ENCODE measurements around the gene L3MBTL2. TPM values are rescaled to one million over a fixed set of nuclear protein-coding genes. Genes with fewer than 3 reads are reported as not detected.

Gene L3MBTL2
- total and polyA plus RNA-seq, 2 donors from 2014 or later: 16.4 to 25.1 TPM

DNA sequence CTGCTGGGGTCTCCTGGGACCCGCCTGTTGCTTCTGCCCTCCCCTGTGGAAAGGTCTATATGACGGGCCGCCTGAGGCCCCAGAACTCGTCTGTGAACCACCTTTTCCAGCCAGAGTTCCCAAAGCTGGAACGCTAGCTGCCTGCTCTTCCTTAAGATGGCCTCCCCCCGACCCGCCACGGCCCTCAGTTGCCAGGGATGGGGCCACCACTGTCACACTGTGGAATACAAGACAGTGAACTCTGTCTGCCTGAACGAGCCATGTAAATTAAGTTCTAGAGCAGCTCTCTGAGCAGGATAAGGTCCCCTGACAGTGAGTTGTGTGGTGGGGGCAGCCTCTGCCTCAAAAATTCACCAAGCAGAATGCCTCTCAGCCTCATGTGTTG lies 25.3 kb downstream of the L3MBTL2 start:
- no peak overlapping the region for H3K4me3 ChIP-seq (ENCODE audit: low read length in 3 of 3)
- H3K36me3 ChIP-seq (ENCODE audit: control insufficient read depth in 2 of 3, insufficient read depth in 3 of 3, low read length in 3 of 3): peaks cover 0 to 11% (median 7%) of the 10 kb centered on the region in 3 donors
- DNase-seq (no peak), FAIRE-seq (no peak)
- intact Hi-C loops (cut with DNase I): no loop called here
- H3K27ac ChIP-seq (ENCODE audit: low read depth in 2 of 2, low read length in 2 of 2): no peak overlapping the region
- no peaks in the 10 kb centered on the region for H3K4me1 ChIP-seq (ENCODE audit: control insufficient read depth in 2 of 3, insufficient read depth in 2 of 3, low read depth in 1 of 3, low read length in 3 of 3)
- TF ChIP-seq, protein P1, sequence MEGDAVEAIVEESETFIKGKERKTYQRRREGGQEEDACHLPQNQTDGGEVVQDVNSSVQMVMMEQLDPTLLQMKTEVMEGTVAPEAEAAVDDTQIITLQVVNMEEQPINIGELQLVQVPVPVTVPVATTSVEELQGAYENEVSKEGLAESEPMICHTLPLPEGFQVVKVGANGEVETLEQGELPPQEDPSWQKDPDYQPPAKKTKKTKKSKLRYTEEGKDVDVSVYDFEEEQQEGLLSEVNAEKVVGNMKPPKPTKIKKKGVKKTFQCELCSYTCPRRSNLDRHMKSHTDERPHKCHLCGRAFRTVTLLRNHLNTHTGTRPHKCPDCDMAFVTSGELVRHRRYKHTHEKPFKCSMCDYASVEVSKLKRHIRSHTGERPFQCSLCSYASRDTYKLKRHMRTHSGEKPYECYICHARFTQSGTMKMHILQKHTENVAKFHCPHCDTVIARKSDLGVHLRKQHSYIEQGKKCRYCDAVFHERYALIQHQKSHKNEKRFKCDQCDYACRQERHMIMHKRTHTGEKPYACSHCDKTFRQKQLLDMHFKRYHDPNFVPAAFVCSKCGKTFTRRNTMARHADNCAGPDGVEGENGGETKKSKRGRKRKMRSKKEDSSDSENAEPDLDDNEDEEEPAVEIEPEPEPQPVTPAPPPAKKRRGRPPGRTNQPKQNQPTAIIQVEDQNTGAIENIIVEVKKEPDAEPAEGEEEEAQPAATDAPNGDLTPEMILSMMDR (IDR thresholded peaks at IDR 0.05; ENCODE audit: borderline replicate concordance, extremely low read depth, insufficient read depth): no peak
- no peak overlapping the region for H3K9ac ChIP-seq (ENCODE audit: low read length in 3 of 3)
- no peaks in the 10 kb centered on the region for H3K9me3 ChIP-seq (ENCODE audit: control insufficient read depth in 2 of 3, insufficient read depth in 1 of 3, low read length in 3 of 3)
- no peaks in the 10 kb centered on the region for H3K27me3 ChIP-seq (ENCODE audit: control insufficient read depth, insufficient read depth, low read length)

DNA sequence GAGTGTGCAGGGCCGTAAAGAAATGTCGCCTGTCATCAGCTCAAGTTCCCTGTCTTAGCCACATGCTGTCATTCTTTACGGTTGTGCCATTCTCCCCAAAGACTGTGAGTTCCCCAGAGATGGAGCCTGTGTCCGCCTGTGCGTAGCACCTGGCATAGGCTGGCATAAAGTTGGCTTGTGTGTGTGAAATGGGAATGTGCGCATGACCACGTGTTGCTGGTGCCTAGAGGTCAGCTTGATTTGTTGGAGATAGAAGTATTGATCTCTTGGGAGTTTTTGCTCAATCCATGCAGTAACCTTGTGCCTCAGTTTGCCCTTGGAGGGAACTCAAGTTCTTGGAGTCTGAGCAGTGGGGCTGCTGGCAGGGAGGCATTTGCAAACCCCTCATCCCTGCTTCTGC lies 26.3 kb downstream of the L3MBTL2 start:
- TF ChIP-seq, protein P1 (IDR thresholded peaks at IDR 0.05; ENCODE audit: borderline replicate concordance, extremely low read depth, insufficient read depth): no peak
- H3K4me1 ChIP-seq (ENCODE audit: control insufficient read depth in 2 of 3, insufficient read depth in 2 of 3, low read depth in 1 of 3, low read length in 3 of 3): peaks cover 0 to 2% (median 0%) of the 10 kb centered on the region in 3 donors
- FAIRE-seq (no peak), DNase-seq (no peak)
- intact Hi-C loops (cut with DNase I): no loop called here
- no peaks in the 10 kb centered on the region for H3K9me3 ChIP-seq (ENCODE audit: control insufficient read depth in 2 of 3, insufficient read depth in 1 of 3, low read length in 3 of 3)
- H3K27ac ChIP-seq (ENCODE audit: low read depth in 2 of 2, low read length in 2 of 2): no peak overlapping the region
- H3K36me3 ChIP-seq (ENCODE audit: control insufficient read depth in 2 of 3, insufficient read depth in 3 of 3, low read length in 3 of 3): peaks cover 0 to 11% (median 7%) of the 10 kb centered on the region in 3 donors
- no peak overlapping the region for H3K4me3 ChIP-seq (ENCODE audit: low read length in 3 of 3)
- no peak overlapping the region for H3K9ac ChIP-seq (ENCODE audit: low read length in 3 of 3)
- no peaks in the 10 kb centered on the region for H3K27me3 ChIP-seq (ENCODE audit: control insufficient read depth, insufficient read depth, low read length)

DNA sequence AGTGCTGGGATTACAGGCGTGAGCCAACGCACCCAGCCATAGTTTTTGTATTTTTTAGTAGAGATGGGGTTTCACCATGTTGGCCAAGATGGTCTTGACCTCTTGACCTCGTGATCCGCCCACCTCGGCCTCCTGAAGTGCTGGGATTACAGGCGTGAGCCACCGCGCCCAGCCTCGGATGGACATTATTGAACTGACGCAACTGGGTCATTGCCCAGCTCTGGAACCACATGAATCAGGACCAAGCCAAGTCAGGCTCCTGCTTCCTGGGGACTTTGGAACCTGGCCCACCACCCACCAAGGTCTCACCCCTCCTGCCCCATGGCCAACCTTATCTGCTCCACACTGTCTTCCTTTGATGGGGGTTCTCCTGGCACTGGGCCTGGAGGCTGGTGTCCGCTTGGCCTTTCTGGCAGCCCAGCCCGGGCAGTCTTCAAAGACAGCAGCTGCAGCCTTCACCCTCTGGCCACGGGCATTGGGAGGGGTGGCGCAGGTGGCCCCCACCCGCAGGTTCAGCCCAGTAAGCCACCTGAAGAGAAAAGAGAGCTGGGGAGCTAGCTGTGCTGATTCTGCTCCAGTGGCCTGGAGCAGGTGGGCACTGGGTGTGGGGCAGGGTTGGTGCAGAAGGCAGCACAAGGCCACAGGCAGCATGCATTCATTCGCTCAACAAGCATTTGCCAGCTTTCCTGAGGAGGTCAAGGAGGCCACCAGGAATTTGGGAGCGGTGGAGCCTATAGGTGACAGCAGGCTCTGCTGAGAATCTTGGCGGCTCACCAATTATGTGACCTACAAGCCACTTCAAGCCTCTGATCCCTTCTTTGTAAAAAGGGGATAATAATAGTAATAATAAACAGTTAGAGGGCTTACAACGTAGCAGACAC lies 29.9 kb downstream of the L3MBTL2 start:
- no peak for FAIRE-seq
- intact Hi-C loops (cut with DNase I): no loop called here

More for the DNA sequence above, 29.9 kb downstream of the L3MBTL2 start:
- Histone ChIP-seq H3K4me3 (ENCODE audit: low read length in 3 of 3) (no peak overlapping the region), H3K27me3 (ENCODE audit: control insufficient read depth, insufficient read depth, low read length) (no peaks in the 10 kb centered on the region), H3K36me3 (ENCODE audit: control insufficient read depth in 2 of 3, insufficient read depth in 3 of 3, low read length in 3 of 3) (peaks cover 0 to 2% (median 0%) of the 10 kb centered on the region in 3 donors), H3K4me1 (ENCODE audit: control insufficient read depth in 2 of 3, insufficient read depth in 2 of 3, low read depth in 1 of 3, low read length in 3 of 3) (peaks cover 0 to 14% (median 0%) of the 10 kb centered on the region in 3 donors), H3K27ac (ENCODE audit: low read depth in 2 of 2, low read length in 2 of 2) (no peak overlapping the region), H3K9ac (ENCODE audit: low read length in 3 of 3) (no peak overlapping the region), H3K9me3 (ENCODE audit: control insufficient read depth in 2 of 3, insufficient read depth in 1 of 3, low read length in 3 of 3) (no peaks in the 10 kb centered on the region)
- no peak for DNase-seq
- TF ChIP-seq, protein P1 (IDR thresholded peaks at IDR 0.05; ENCODE audit: borderline replicate concordance, extremely low read depth, insufficient read depth): no peak

All from kidney (tissue), 14 donors.